Activated CD4-positive, CD25-positive, alpha-beta regulatory T cell (primary cell): Measurements from ENCODE around the gene UNC79.

ENCODE experiments used
- DNase-seq, 4 experiments: peaks; one replicate each; lab custom pipeline; 2025; lab: John Stamatoyannopoulos, UW

UNC79 gene

GRCh38 chr14:93751946-93752655 lies 321.4 kb downstream of the UNC79 start:
- DNase-seq, result no peak

GRCh38 chr14:93752980-93753561 lies 322.3 kb downstream of the UNC79 start:
- no peak for DNase-seq

GRCh38 chr14:93753647-93754046 lies 322.9 kb downstream of the UNC79 start:
- no peak for DNase-seq

- DNase-seq, result no peak
Observed at GRCh38 chr14:93757206-93757605, 326.5 kb downstream of the UNC79 start.
